Esophagus muscularis mucosa (tissue), 4 donors: ENCODE results near the gene OGFRL1.

Experiments
- CTCF ChIP-seq, 3 experiments: fragments of 200-600 bp in 2 of 3; fragments of 450-650 bp in 1 of 3; sonication (generic) in 2 of 3; IDR thresholded peaks; one replicate each; pipeline ENCODE4 v1.5.1; 2017 to 2019; ENCODE audit warnings: antibody characterized with exemption in 3 of 3, mild to moderate bottlenecking in 2 of 3, moderate library complexity in 1 of 3
- EP300 ChIP-seq: sonication (generic); formaldehyde crosslinking; IDR thresholded peaks from one replicate; pipeline ENCODE4 v1.6.1; 2017; ENCODE audit warnings: antibody characterized with exemption
- POLR2AphosphoS5 ChIP-seq, 2 donors: sonication (generic); formaldehyde crosslinking; IDR thresholded peaks; one replicate each; pipeline ENCODE4 v1.6.1; 2017; ENCODE audit warnings: antibody characterized with exemption in 2 of 2

- no peak for TF ChIP-seq CTCF (IDR thresholded peaks at IDR 0.05)
- no peak for TF ChIP-seq POLR2AphosphoS5 (IDR thresholded peaks at IDR 0.05)
- no peak for TF ChIP-seq EP300
These were observed 21.0 kb downstream of the OGFRL1 start for GRCh38 chr6:71309656-71310055.
